ENCODE measurements around the gene SRI. TPM values are rescaled to one million over a fixed set of nuclear protein-coding genes. Genes with fewer than 3 reads are reported as not detected.

The SRI gene
- total RNA-seq, 2 donors from 2014 or later = 609 to 801 TPM

DNA sequence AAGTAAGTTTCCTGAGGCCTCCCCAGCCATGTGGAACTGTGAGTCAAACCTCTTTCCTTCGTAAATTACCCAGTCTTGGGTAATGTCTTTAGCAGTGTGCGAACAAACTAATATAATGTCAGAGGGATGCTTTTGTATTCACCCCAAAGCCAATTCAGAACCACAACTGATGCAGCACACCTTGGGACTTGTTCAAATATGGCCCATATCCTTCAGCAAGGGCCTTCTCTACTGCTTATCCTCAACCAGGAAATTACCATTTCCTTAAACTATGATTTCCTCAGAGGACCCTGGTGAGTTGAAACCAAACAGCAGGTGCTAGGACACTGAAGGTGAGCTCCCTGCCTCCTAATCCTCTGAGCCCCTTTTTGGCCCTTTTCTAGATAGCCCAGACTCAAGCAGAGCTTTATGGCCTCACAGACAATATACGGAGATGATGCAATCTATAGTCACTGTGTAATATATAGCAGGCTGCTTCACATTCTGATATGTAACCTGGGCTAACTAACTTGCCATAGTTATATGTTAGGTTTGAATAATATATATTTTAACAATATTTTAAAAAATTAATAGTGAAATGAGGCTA is 15.2 kb downstream of the SRI start:
- H3K4me3 ChIP-seq = no peak overlapping the region
- DNase-seq = no peak
- TF ChIP-seq CTCF (IDR thresholded peaks at IDR 0.05) = no peak
- H3K27me3 ChIP-seq = no peaks in the 10 kb centered on the region
- no peak overlapping the region for H3K27ac ChIP-seq
- H3K9ac ChIP-seq (ENCODE audit: low read depth in 2 of 2, low read length in 2 of 2) = no peak overlapping the region
- no peaks in the 10 kb centered on the region for H3K36me3 ChIP-seq
- intact Hi-C loops (cut with DNase I) = no loop called here
- no peaks in the 10 kb centered on the region for H3K4me1 ChIP-seq
- H3K9me3 ChIP-seq = no peaks in the 10 kb centered on the region

DNA sequence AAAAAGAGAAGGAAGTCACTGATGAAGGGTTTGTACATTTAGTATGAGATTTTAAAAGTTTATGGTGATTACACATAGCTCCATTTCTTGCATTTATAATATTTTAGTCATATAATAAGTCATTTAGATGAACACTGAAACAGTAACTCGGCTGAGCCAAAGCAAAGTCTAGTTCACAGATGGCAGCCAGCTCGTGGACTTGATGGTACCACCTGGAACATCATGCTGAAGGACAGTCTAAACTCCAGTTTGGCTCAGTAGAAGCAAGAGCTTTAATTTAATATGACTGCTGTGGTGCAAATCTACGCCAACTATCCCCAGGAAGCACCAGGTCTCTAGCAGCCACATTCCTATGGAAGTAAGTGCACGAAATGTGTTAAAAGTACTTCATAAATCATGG is 16.4 kb downstream of the SRI start:
- DNase-seq = no peak
- no peak for TF ChIP-seq CTCF (IDR thresholded peaks at IDR 0.05)
- H3K27me3 ChIP-seq = no peaks in the 10 kb centered on the region
- intact Hi-C loops (cut with DNase I) = no loop called here
- H3K27ac ChIP-seq = no peak overlapping the region
- no peak overlapping the region for H3K4me3 ChIP-seq
- no peaks in the 10 kb centered on the region for H3K4me1 ChIP-seq
- no peaks in the 10 kb centered on the region for H3K36me3 ChIP-seq
- no peak overlapping the region for H3K9ac ChIP-seq (ENCODE audit: low read depth in 2 of 2, low read length in 2 of 2)
- no peaks in the 10 kb centered on the region for H3K9me3 ChIP-seq

DNA sequence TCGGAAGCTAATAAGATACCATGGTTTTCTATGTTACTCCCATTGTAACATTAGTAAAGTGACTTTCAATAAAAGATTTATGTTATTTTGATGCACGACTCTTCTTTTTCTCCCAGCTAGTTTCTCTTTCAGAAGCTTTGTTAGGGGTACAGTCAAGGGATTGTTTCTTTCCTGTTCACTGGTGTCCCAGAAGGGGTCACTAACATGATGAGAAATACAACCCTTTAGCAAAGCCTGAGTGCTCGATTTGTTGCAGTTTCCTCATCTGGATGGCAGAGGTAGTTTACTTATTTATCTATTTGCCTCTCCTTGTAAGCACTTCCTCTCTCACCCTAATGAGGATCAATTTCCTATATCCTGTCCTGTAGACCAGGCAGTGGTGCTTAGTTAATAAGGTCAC is 17.0 kb downstream of the SRI start:
- intact Hi-C loops (cut with DNase I) = no loop called here
- no peaks in the 10 kb centered on the region for H3K36me3 ChIP-seq
- H3K9ac ChIP-seq (ENCODE audit: low read depth in 2 of 2, low read length in 2 of 2) = no peak overlapping the region
- H3K27ac ChIP-seq = no peak overlapping the region
- no peak overlapping the region for H3K4me3 ChIP-seq
- no peak for TF ChIP-seq CTCF (IDR thresholded peaks at IDR 0.05)
- H3K27me3 ChIP-seq = no peaks in the 10 kb centered on the region
- DNase-seq = no peak
- H3K4me1 ChIP-seq = no peaks in the 10 kb centered on the region
- H3K9me3 ChIP-seq = no peaks in the 10 kb centered on the region

GRCh38 chr7:88202278-88202677 is 17.6 kb downstream of the SRI start:
- no peak overlapping the region for H3K9ac ChIP-seq (ENCODE audit: low read depth in 2 of 2, low read length in 2 of 2)
- DNase-seq = no peak
- no peaks in the 10 kb centered on the region for H3K36me3 ChIP-seq
- intact Hi-C loops (cut with DNase I) = no loop called here
- no peak for TF ChIP-seq CTCF (IDR thresholded peaks at IDR 0.05)
- H3K4me3 ChIP-seq = no peak overlapping the region
- H3K27ac ChIP-seq = no peak overlapping the region
- no peaks in the 10 kb centered on the region for H3K4me1 ChIP-seq
- H3K9me3 ChIP-seq = no peaks in the 10 kb centered on the region
- H3K27me3 ChIP-seq = no peaks in the 10 kb centered on the region

- DNase-seq = no peak
- no peaks in the 10 kb centered on the region for H3K4me1 ChIP-seq
- no peak overlapping the region for H3K27ac ChIP-seq
- no peak overlapping the region for H3K4me3 ChIP-seq
- H3K27me3 ChIP-seq = no peaks in the 10 kb centered on the region
- H3K36me3 ChIP-seq = no peaks in the 10 kb centered on the region
- H3K9me3 ChIP-seq = no peaks in the 10 kb centered on the region
- intact Hi-C loops (cut with DNase I) = no loop called here
- H3K9ac ChIP-seq (ENCODE audit: low read depth in 2 of 2, low read length in 2 of 2) = peak overlapping the region in 1 of 2 donors; percentile 4
- no peak for TF ChIP-seq CTCF (IDR thresholded peaks at IDR 0.05)
Measured at GRCh38 chr7:88201305-88201704, 18.5 kb downstream of the SRI start.
